Measurements from ENCODE around the gene PABPC1L. TPM values are rescaled to one million over a fixed set of nuclear protein-coding genes. Genes with fewer than 3 reads are reported as not detected.

The PABPC1L gene
- total RNA-seq, 1 experiment from 2014 or later: 83.5 TPM

DNA sequence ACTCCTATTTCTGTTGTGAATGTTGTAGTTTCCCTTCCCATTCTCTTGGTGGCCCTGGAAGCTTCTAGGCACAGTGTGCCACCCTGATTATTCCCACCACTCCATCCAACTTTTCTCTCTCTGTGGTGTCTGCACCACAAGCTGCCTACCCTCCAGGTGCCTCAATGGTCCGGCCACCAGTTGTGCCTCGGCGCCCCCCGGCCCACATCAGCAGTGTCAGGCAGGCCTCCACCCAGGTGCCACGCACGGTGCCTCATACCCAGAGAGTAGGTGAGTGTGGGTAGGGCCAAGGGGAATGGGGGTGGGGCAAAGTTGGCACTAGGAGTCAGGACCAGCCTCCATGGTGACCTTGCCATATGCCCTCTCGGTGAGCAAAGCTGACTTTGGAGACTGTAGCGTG lies 23.1 kb downstream of the PABPC1L start:
- H4K8ac ChIP-seq (replicated peaks; ENCODE audit: insufficient read length, low read depth, low read length): no peak overlapping the region
- H3K79me1 ChIP-seq (ENCODE audit: insufficient read depth, low read depth, low read length, poor library complexity, severe bottlenecking): no peaks in the 10 kb centered on the region
- H3K4ac ChIP-seq (ENCODE audit: low read depth, low read length): no peak overlapping the region
- Mint-ChIP-seq H3K4me1 (no peaks in the 10 kb centered on the region), H3K4me3 (no peak overlapping the region), H3K36me3 (ENCODE audit: insufficient read depth in 1 of 3, low read depth in 3 of 3) (peaks cover 21 to 78% (median 56%) of the 10 kb centered on the region in 3 experiments; a peak in 6 of 7 replicates), H3K27me3 (ENCODE audit: low read depth) (no peaks in the 10 kb centered on the region), H3K27ac (no peak overlapping the region; a peak in 1 of 7 replicates), H3K9me3 (no peaks in the 10 kb centered on the region)
- H2BK15ac ChIP-seq (ENCODE audit: low read depth, low read length): no peak overlapping the region
- H3K23me2 ChIP-seq (ENCODE audit: insufficient read length, low read depth, low read length, poor library complexity, severe bottlenecking): no peaks in the 10 kb centered on the region
- no peak overlapping the region for H3K14ac ChIP-seq (ENCODE audit: insufficient read depth, low read length)
- no peak overlapping the region for H3K9ac ChIP-seq (ENCODE audit: extremely low read depth, insufficient read length, low read length)
- H2BK120ac ChIP-seq (ENCODE audit: low read depth, low read length, poor library complexity, severe bottlenecking): no peak overlapping the region
- H2BK20ac ChIP-seq (ENCODE audit: low read depth, low read length, poor library complexity, severe bottlenecking): no peak overlapping the region
- no peak overlapping the region for H2AK5ac ChIP-seq (ENCODE audit: insufficient read length, low read length)
- no peaks in the 10 kb centered on the region for H3K79me2 ChIP-seq (ENCODE audit: insufficient read depth, low read length)
- H2AFZ ChIP-seq (ENCODE audit: low read length): no peak overlapping the region
- H3K18ac ChIP-seq (ENCODE audit: insufficient read length, low read depth, low read length): no peak overlapping the region
- no CpG with 5 or more reads among the region's 8 CpGs for WGBS (ENCODE audit: extremely low coverage, insufficient read length, low lambda C conversion rate)
- no peaks in the 10 kb centered on the region for H4K20me1 ChIP-seq (ENCODE audit: control insufficient read depth, insufficient read depth, insufficient read length)
- H4K91ac ChIP-seq (ENCODE audit: insufficient read length, low read depth, low read length): no peak overlapping the region
- no peaks in the 10 kb centered on the region for H3K27me3 ChIP-seq (ENCODE audit: insufficient read depth, low read length)
- no peaks in the 10 kb centered on the region for H3K9me3 ChIP-seq (ENCODE audit: control insufficient read depth, low read depth, low read length)
- no peak overlapping the region for H2BK5ac ChIP-seq (ENCODE audit: insufficient read length, low read length)
- no peak overlapping the region for H4K5ac ChIP-seq (ENCODE audit: insufficient read length, low read depth, low read length)
- no peak for TF ChIP-seq CTCF (conservative IDR thresholded peaks at IDR 0.05)
- H3K56ac ChIP-seq (ENCODE audit: insufficient read length, low read depth, low read length): no peak overlapping the region
- H3K27ac ChIP-seq (ENCODE audit: insufficient read length, low read depth, low read length): no peak overlapping the region
- DNase-seq: no peak
- no peak overlapping the region for H3T11ph ChIP-seq (ENCODE audit: low read length)
- H3K4me2 ChIP-seq (ENCODE audit: insufficient read depth, insufficient read length, low read length): no peak overlapping the region
- H2BK12ac ChIP-seq (ENCODE audit: insufficient read length, low read depth, low read length): no peak overlapping the region
- H3K23ac ChIP-seq (ENCODE audit: insufficient read length, low read depth, low read length): no peak overlapping the region
- no peaks in the 10 kb centered on the region; the same call in 1 of the 2 replicates for H3K4me1 ChIP-seq (ENCODE audit: insufficient read depth, low read length)
